Liver (tissue), 9 donors: ENCODE measurements around the gene TMEM120B. TPM values are rescaled to one million over a fixed set of nuclear protein-coding genes. Genes with fewer than 3 reads are reported as not detected.

ENCODE experiments used
- DNase-seq: peaks from one replicate; pipeline ENCODE4 v3.0.0-alpha.2; 2017; ENCODE audit warnings: low spot score
- H3K27ac ChIP-seq, 2 donors: one replicate each; pipeline ENCODE4 v1.7.0; 2013; ENCODE audit warnings: inconsistent platforms in 2 of 2, low read length in 2 of 2, control low read depth in 1 of 2, low read depth in 1 of 2, mild to moderate bottlenecking in 1 of 2
- H3K27me3 ChIP-seq, 4 donors: one replicate each; pipeline versions ENCODE4 v1.6.1 to v1.7.0; 2013; ENCODE audit warnings: low read length in 3 of 4, inconsistent platforms in 1 of 4, mild to moderate bottlenecking in 1 of 4, moderate library complexity in 1 of 4; ENCODE audit not compliant: control insufficient read depth in 4 of 4, insufficient read depth in 4 of 4
- H3K36me3 ChIP-seq, 4 donors: one replicate each; pipeline versions ENCODE4 v1.6.1 to v1.7.0; 2013; ENCODE audit warnings: low read length in 3 of 4, mild to moderate bottlenecking in 3 of 4, low read depth in 1 of 4, moderate library complexity in 1 of 4; ENCODE audit not compliant: control insufficient read depth in 4 of 4, insufficient read depth in 3 of 4
- H3K4me1 ChIP-seq, 4 donors: one replicate each; pipeline versions ENCODE4 v1.6.1 to v1.7.0; 2013; ENCODE audit warnings: low read length in 3 of 4, mild to moderate bottlenecking in 3 of 4, moderate library complexity in 1 of 4; ENCODE audit not compliant: control insufficient read depth in 4 of 4, insufficient read depth in 4 of 4
- H3K4me3 ChIP-seq, 3 donors: one replicate each; pipeline versions ENCODE4 v1.6.1 to v1.7.0; 2013; ENCODE audit warnings: low read length in 3 of 3, control low read depth in 1 of 3, low read depth in 1 of 3, mild to moderate bottlenecking in 1 of 3
- H3K9ac ChIP-seq, 2 donors: one replicate each; pipeline ENCODE4 v1.7.0; 2013; ENCODE audit warnings: low read length in 2 of 2, mild to moderate bottlenecking in 2 of 2, moderate library complexity in 2 of 2, control low read depth in 1 of 2, low read depth in 1 of 2
- H3K9me3 ChIP-seq, 4 donors: one replicate each; pipeline versions ENCODE4 v1.6.1 to v1.7.0; 2013; ENCODE audit warnings: low read length in 3 of 4; ENCODE audit not compliant: control insufficient read depth in 4 of 4
- ATF3 ChIP-seq: IDR thresholded peaks from 2 replicates; pipeline ENCODE4 v1.6.1; 2016; ENCODE audit warnings: antibody characterized with exemption
- CTCF ChIP-seq: fragments of 150-350 bp; IDR thresholded peaks from 2 replicates; pipeline ENCODE4 v1.5.1; 2017; ENCODE audit warnings: improper control_type of control experiment, low read depth, low read length; ENCODE audit not compliant: missing input control
- EGR1 ChIP-seq, 2 donors: IDR thresholded peaks; 2 replicates each; pipeline ENCODE4 v1.6.1; 2016 to 2018; ENCODE audit warnings: antibody characterized with exemption in 2 of 2, low read depth in 2 of 2
- FOXA1 ChIP-seq: IDR thresholded peaks from 2 replicates; pipeline ENCODE4 v1.6.1; 2016; ENCODE audit warnings: antibody characterized with exemption
- FOXA2 ChIP-seq: IDR thresholded peaks from 2 replicates; pipeline ENCODE4 v1.6.1; 2016; ENCODE audit warnings: antibody characterized with exemption
- GABPA ChIP-seq, 2 donors: IDR thresholded peaks in 1 of 2; conservative IDR thresholded peaks in 1 of 2; 2 replicates each; pipeline ENCODE4 v1.6.1; 2016; ENCODE audit warnings: antibody characterized with exemption in 2 of 2, mild to moderate bottlenecking in 1 of 2, moderate library complexity in 1 of 2
- HNF4A ChIP-seq, 2 donors: conservative IDR thresholded peaks; 2 replicates each; pipeline ENCODE4 v1.6.1; 2016; ENCODE audit warnings: antibody characterized with exemption in 2 of 2, mild to moderate bottlenecking in 2 of 2
- HNF4G ChIP-seq: IDR thresholded peaks from 2 replicates; pipeline ENCODE4 v1.6.1; 2016; ENCODE audit warnings: antibody characterized with exemption
- NR2F2 ChIP-seq: IDR thresholded peaks from 2 replicates; pipeline ENCODE4 v1.6.1; 2016; ENCODE audit warnings: antibody characterized with exemption
- RXRA ChIP-seq, 2 donors: IDR thresholded peaks; 2 replicates each; pipeline ENCODE4 v1.6.1; 2017 to 2018; ENCODE audit warnings: antibody characterized with exemption in 2 of 2, mild to moderate bottlenecking in 1 of 2
- SP1 ChIP-seq: IDR thresholded peaks from 2 replicates; pipeline ENCODE4 v1.6.1; 2018; ENCODE audit warnings: antibody characterized with exemption, mild to moderate bottlenecking
- TAF1 ChIP-seq: conservative IDR thresholded peaks from 2 replicates; pipeline ENCODE4 v1.6.1; 2016; ENCODE audit warnings: antibody characterized with exemption, mild to moderate bottlenecking
- YY1 ChIP-seq: IDR thresholded peaks from 2 replicates; pipeline ENCODE4 v1.6.1; 2016; ENCODE audit warnings: antibody characterized with exemption, mild to moderate bottlenecking
- WGBS: extraction: QIAGEN DNeasy Blood & Tissue Kit; methylation state at CpG from one replicate; pipeline ENCODE4 v1.1.7; 2013; 5-methylcytosine and 5-hydroxymethylcytosine counted together
- polyA plus RNA-seq, 2 donors: library from polyadenylated mRNA; stranded (reverse) in 1 of 2; unstranded in 1 of 2; fragments of 200-250 nt in 1 of 2; fragments of >200 nt in 1 of 2; fragmentation: Nextera tagmentation in 1 of 2; extraction: Ambion mirVana in 1 of 2; gene quantifications; one replicate each; pipeline versions ENCODE4 v1.2.1 to v1.2.3, GENCODE V29; 2013 to 2015
- total RNA-seq, 2 donors: library from RNA; depleted of rRNA; stranded (reverse); fragments of >200 nt; gene quantifications; one replicate each; pipeline ENCODE4 v1.2.3, GENCODE V29; 2014
- TF ChIP-seq, protein P1 (sequence below): IDR thresholded peaks from 2 replicates; pipeline ENCODE4 v1.6.1; 2016; ENCODE audit warnings: antibody characterized with exemption
- donor health status: healthy.
- donor health status: healthy.
- donor health status: healthy.
- donor health status: healthy.
- donor health status: healthy.

Gene TMEM120B
- total and polyA plus RNA-seq, 4 donors, result 1.6 to 9.2 (median 3.4) TPM

DNA sequence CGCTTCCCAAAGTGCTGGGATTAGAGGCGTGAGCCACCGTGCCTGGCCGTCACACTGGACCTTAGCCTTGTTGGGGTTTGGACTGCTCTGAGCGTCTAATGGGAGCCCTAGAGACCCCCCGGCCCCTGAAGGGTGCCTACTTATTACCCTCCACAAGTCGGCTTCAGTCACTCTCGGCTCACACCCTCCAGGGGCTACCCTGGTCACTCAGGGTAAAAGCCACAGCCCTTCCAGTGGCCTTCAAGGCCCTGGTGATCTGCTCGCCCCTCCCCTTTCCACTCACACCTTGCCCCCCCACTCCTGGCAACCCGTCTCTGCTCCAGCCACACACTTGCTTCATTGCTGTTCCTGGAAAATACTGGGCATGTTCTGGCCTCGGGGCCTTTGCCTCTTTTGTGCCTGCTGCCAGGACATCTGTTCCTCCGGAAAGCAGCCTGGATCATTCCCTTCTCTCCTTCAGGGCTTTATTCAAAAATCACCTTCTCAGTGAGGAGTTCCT is 39.5 kb upstream of the TMEM120B start:
- Histone ChIP-seq H3K9ac (no peak overlapping the region), H3K9me3 (no peaks in the 10 kb centered on the region), H3K36me3 (no peaks in the 10 kb centered on the region), H3K27ac (peak overlapping the region in 1 of 2 donors; percentile 6), H3K4me3 (peak overlapping the region in 1 of 3 donors; percentile 68), H3K4me1 (peaks cover 3 to 15% (median 8%) of the 10 kb centered on the region in 4 donors), H3K27me3 (no peaks in the 10 kb centered on the region)
- 52% methylated on average over 12 of the region's 12 CpGs for WGBS
- DNase-seq, result no peak
- TF ChIP-seq FOXA1 (no peak), RXRA (IDR thresholded peaks at IDR 0.05) (peak in 1 of 2 donors; percentile 20), TAF1 (no peak), SP1 (peak; percentile 23), HNF4A (conservative IDR thresholded peaks at IDR 0.05) (peak in 1 of 2 donors; percentile 20)

- Histone ChIP-seq H3K9me3 (no peaks in the 10 kb centered on the region), H3K27ac (no peak overlapping the region), H3K36me3 (no peaks in the 10 kb centered on the region), H3K27me3 (no peaks in the 10 kb centered on the region), H3K9ac (no peak overlapping the region), H3K4me1 (peaks cover 3 to 15% (median 8%) of the 10 kb centered on the region in 4 donors), H3K4me3 (no peak overlapping the region)
- WGBS, result 97% methylated on average over 5 of the region's 5 CpGs
- DNase-seq, result no peak
- TF ChIP-seq FOXA2, result no peak
- TF ChIP-seq SP1, result no peak
- TF ChIP-seq, protein P1, sequence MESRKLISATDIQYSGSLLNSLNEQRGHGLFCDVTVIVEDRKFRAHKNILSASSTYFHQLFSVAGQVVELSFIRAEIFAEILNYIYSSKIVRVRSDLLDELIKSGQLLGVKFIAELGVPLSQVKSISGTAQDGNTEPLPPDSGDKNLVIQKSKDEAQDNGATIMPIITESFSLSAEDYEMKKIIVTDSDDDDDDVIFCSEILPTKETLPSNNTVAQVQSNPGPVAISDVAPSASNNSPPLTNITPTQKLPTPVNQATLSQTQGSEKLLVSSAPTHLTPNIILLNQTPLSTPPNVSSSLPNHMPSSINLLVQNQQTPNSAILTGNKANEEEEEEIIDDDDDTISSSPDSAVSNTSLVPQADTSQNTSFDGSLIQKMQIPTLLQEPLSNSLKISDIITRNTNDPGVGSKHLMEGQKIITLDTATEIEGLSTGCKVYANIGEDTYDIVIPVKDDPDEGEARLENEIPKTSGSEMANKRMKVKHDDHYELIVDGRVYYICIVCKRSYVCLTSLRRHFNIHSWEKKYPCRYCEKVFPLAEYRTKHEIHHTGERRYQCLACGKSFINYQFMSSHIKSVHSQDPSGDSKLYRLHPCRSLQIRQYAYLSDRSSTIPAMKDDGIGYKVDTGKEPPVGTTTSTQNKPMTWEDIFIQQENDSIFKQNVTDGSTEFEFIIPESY, result no peak
- TF ChIP-seq GABPA (IDR thresholded peaks at IDR 0.05 in 1 of 2, conservative IDR thresholded peaks at IDR 0.05 in 1 of 2), result no peak
- TF ChIP-seq ATF3, result no peak
- no peak for TF ChIP-seq HNF4G
- TF ChIP-seq CTCF, result no peak
- no peak for TF ChIP-seq HNF4A (conservative IDR thresholded peaks at IDR 0.05)
- TF ChIP-seq NR2F2, result no peak
- no peak for TF ChIP-seq YY1
- no peak for TF ChIP-seq EGR1 (IDR thresholded peaks at IDR 0.05; ENCODE audit: low read depth in 2 of 2)
Measured at GRCh38 chr12:121676190-121676589, 36.4 kb upstream of the TMEM120B start.

DNA sequence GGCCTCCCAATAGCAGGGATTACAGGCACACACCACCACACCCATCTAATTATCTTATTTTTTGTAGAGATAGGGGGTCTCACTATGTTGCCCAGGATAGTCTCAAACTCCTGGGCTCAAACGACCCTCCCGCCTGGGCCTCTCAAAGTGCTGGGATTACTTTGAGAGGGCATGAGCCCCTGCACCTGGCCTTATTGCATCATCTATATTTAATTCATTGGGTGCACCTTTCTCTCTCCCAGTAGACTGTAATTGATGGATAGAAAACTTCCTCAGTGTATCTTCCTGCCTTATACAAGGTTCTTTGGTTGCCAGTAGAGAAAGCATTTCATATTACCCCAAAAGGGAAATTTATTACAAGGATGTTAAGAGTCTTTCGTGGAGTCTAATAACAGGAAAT is 34.2 kb upstream of the TMEM120B start:
- no peak overlapping the region for H3K4me3 ChIP-seq
- H3K36me3 ChIP-seq, result no peaks in the 10 kb centered on the region
- H3K4me1 ChIP-seq, result peaks cover 0 to 1% (median 0%) of the 10 kb centered on the region in 4 donors
- DNase-seq, result no peak
- H3K9me3 ChIP-seq, result no peaks in the 10 kb centered on the region
- no peak for TF ChIP-seq CTCF
- no peak for TF ChIP-seq FOXA1
- H3K9ac ChIP-seq, result no peak overlapping the region
- no peaks in the 10 kb centered on the region for H3K27me3 ChIP-seq
- WGBS, result 89% methylated on average over 3 of the region's 3 CpGs
- no peak overlapping the region for H3K27ac ChIP-seq
